NCI-H146 treated with DMSO at 0.1 percent for 48 hours (cell line): ENCODE measurements around the gene ACBD3.

Experiments
- DNase-seq: peaks from one replicate; lab custom pipeline; 2025; ENCODE audit not compliant: unreplicated experiment; lab: John Stamatoyannopoulos, UW

Gene ACBD3

DNA sequence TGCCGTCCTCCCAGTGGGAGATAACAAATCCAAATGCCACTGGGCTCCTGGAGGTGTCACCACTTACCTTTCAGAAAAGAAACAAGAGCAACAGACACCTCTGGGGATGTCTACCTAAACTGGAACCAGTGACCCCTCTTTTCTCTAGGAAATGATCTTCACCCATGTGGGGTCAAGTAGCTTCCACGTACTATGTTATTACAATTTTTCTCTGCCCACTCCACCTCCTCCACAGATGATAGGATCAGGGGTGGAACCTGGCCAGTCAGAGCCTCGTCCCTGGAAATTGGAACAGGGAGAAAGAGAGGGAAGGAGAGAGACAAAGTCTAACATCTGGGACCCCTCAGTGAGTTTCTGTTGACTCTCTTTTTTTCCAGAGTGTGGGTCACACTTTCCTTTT lies 73.9 kb downstream of the ACBD3 start:
- DNase-seq, result no peak

GRCh38 chr1:226111883-226112261 lies 74.7 kb downstream of the ACBD3 start:
- DNase-seq, result no peak

GRCh38 chr1:226111098-226111882 lies 75.3 kb downstream of the ACBD3 start:
- peak; percentile 43 for DNase-seq

DNA sequence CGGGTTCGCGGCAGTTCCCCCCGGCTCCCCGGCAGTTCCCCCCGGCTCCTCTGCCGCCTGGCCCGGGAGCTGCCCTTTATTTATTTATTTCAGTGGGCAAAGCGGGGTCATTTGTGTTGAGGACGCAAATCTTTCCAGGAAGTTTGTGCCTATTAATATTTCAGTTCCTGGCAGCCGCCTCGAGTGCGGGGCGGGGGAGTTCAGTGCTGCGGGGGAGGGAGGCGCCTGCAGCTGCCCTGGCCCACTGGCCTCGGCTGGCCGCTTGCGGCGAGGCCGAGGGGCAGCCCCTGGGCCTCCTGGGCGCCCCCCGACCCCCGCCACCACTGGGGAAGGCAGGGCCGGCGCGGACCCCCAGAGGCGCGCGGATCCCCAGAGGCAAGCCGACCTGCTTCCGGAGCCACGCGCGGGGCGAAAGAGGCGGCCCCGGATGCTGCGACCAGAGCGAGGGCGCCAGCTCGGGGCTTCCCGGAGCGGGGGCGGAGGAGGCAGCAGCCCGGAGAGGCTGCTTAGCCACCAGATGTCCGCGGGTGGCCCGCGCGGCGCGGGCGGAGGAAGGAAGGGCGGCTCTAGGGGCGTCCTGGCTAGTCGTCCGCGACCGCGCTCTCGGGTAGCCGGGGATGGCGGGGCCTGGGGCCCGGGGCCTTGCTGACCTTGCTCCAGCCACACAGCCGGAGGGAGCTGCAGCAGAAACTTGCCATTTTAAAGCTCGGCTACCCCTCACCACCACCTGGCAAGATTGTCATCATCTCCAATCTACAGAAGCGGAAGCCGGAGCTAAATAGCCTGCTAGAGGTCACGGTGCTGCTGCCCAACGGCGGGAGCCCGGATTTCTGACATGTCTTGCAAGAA lies 76.1 kb downstream of the ACBD3 start:
- peak; percentile 35 for DNase-seq

DNA sequence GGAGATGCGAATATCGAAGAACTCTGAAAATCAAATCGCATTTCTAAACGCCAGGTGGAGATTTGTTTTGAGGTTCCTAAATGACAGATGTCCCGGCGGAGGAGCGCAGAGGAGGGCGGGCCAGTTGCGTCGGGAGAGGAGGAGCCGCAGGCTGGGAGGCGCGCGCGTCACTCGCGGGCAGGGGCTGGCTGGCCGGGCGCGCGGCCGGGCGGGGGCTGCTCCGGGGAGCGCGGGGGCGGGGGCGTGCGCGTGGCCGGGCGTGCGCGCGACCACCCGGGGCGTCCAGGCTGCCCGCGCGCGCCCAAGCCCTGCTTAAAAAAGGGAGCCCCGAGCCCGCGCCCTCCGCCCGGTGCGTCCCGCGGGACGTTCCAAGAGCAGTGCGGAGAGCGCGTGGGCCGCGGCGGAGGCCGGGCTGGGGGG lies 76.7 kb downstream of the ACBD3 start:
- peak; percentile 71 for DNase-seq

GRCh38 chr1:226108935-226109828 lies 77.4 kb downstream of the ACBD3 start:
- no peak for DNase-seq

DNA sequence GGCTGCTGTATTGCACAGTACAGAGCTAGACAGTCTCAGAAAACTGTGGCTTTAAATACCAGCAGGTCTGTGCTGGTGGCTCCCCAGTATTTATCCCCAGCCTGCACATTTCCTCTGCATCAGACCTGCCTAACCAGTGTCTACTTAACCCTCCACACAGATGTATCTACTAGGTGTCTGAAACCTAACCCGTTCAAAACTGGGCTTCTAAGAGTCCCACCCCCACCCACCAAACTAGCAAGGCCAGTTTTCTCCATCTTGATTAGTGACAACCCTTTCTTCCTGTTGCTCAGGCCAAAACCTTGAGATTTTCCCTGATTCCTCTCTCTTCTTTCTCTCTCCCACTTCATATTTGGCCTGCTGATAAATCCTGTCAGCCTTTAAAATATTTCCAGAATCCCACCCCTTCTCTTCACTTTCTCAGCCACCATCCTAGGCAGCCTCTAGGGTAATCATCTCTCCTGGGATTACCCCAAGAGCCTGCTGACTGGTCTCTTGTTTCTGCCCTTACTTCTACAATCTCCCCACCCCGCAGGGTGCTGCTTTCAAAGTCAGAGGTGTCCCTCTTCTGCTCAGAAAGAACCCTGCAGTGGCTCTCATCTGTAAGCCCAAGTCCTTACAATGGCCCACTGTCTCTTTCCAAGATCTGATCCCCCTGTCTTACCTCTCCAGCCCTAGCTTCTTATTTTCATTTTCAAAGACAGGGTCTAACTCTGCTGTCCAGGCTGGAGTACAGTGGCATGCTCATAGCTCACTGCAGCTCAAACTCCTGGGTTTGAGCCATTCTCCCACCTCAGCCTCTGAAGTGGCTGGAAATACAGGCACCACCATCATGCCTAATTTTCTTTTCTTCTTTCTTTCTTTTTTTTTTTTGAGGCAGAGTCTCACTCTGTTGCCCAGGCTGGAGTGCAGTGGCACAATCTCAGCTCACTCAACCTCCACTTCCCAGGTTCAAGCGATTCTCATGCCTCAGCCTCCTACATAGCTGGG lies 78.8 kb downstream of the ACBD3 start:
- DNase-seq, result no peak

- DNase-seq, result no peak
These were observed 81.8 kb downstream of the ACBD3 start for GRCh38 chr1:226104671-226105121.

- DNase-seq, result no peak
These were observed 85.8 kb downstream of the ACBD3 start for GRCh38 chr1:226100436-226101391.

DNA sequence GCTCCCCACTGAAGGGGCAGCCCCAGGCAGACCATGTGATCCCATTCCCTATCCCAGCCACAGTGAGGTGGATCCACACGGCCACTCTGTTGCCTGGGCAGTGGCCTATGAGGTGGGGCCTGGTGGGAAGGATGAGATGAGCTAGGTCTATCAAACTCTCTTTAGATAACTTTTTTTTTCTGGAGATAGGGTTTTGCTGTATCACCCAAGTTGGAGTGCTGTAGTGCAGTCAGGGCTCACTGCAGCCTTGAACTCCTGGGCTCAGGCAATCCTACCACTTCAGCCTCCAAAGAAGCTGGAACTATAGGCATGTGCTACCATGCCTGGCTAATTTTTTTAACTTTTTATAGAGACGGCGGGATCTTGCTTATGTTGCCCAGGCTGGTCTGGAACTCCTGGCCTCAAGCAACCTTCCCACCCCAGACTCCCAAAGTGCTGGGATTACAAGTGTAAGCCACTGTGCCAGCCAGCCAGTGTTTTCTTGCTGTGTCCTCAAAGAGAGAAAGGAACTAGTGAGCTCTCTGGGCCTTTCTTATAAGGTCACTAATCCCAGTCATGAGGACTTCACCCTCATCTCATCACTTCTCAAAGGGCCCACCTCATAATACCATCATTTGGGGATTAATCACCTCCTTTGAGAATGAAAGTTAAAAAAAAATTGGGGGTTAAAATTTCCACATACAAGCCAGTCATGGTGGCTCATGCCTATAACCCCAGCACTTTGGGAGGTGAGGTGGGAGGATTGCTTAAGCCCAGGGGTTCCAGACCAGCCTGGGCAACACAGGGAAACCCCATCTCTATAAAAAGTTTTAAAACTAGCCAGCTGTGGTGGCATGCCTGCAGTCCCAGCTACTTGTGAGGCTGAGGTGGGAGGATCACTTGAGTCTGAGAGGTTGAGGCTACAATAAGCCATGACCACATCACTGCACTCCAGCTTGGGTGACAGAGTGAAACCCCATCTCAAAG lies 87.4 kb downstream of the ACBD3 start:
- DNase-seq, result no peak

DNA sequence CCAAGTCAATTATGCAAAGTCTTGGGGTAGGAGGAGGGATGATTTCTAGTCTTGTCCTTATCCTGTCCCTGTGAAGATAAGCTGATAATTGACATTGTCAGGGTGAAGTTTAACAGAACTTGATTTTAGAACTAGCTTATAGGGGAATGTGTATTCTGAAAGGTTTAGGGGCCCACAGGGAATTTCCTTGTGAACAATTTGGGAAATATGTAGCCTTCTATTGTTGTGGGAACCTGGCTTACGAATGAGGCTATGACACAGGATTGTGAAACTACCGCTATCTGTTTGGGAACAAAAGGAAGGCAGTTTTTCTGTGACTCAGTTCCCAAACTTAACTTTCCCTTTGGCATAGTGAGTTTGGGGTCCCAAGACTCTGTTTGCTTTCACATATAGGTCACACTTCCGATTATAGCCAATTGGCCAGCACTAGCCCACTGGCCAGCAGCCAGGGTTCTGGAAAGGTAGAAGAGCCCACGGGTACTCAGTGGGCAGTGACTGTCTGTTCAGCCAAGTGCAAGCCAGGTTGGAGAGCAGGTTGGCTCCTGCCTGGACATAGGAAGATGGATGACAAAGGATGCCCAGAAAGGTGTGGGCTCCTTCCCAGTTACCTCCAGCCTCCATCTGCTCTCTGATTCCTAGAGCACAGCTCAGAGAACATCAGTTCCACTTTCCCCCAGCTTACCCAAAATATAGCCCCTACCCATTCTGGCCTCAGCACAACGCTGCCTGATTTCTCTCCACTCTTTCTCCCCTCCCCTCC lies 88.5 kb downstream of the ACBD3 start:
- no peak for DNase-seq

DNA sequence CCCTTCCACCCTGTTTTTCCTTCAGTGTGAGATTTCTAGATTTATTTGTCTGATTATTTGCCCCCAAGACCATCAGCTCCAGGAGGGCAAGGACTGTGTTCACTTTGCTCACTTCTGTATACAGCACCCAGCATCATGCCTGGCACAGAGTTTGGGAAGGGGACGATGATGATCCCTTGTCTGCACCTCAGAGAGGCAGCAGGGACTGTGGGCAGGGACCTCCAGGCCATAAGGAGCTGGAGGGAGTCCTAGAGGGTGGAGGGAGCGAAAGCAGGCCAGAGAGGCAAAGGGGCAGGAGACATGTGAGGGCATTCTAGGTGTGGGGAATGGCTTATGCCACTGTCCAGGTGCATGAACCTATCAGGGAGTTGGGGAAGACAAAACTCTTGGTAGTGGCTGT lies 91.3 kb downstream of the ACBD3 start:
- DNase-seq, result no peak
